HUES48 (cell line): Measurements from ENCODE around the gene KMT2B.
A peak's percentile ranks its signal among the peaks of the same experiment; 100 is the strongest.
"Not testable (repeated sequence)": the region's sequence is repeated elsewhere in the genome, so short reads cannot be mapped to it uniquely, and the experiment has no call there.

Experiments used
- H3K27ac ChIP-seq: one replicate; pipeline ENCODE4 v1.7.0; 2013; ENCODE audit warnings: low read depth, low read length, inconsistent platforms
- H3K27me3 ChIP-seq: 2 replicates; pipeline ENCODE4 v1.6.1; 2013; ENCODE audit warnings: mild to moderate bottlenecking, low read length; ENCODE audit not compliant: control insufficient read depth, insufficient read depth
- H3K36me3 ChIP-seq: 2 replicates; pipeline ENCODE4 v1.6.1; 2013; ENCODE audit warnings: low read length; ENCODE audit not compliant: control insufficient read depth, insufficient read depth
- H3K4me1 ChIP-seq: 2 replicates; pipeline ENCODE4 v1.6.1; 2013; ENCODE audit warnings: mild to moderate bottlenecking, low read length; ENCODE audit not compliant: control insufficient read depth, insufficient read depth
- H3K4me3 ChIP-seq: 2 replicates; pipeline ENCODE4 v1.5.1; 2013; ENCODE audit warnings: mild to moderate bottlenecking, low read depth, low read length
- H3K9ac ChIP-seq: 2 replicates; pipeline ENCODE4 v1.6.1; 2013; ENCODE audit warnings: mild to moderate bottlenecking, low read depth, low read length, moderate library complexity
- H3K9me3 ChIP-seq: 2 replicates; pipeline ENCODE4 v1.6.1; 2013; ENCODE audit warnings: low read length; ENCODE audit not compliant: control insufficient read depth, insufficient read depth

The KMT2B gene

DNA sequence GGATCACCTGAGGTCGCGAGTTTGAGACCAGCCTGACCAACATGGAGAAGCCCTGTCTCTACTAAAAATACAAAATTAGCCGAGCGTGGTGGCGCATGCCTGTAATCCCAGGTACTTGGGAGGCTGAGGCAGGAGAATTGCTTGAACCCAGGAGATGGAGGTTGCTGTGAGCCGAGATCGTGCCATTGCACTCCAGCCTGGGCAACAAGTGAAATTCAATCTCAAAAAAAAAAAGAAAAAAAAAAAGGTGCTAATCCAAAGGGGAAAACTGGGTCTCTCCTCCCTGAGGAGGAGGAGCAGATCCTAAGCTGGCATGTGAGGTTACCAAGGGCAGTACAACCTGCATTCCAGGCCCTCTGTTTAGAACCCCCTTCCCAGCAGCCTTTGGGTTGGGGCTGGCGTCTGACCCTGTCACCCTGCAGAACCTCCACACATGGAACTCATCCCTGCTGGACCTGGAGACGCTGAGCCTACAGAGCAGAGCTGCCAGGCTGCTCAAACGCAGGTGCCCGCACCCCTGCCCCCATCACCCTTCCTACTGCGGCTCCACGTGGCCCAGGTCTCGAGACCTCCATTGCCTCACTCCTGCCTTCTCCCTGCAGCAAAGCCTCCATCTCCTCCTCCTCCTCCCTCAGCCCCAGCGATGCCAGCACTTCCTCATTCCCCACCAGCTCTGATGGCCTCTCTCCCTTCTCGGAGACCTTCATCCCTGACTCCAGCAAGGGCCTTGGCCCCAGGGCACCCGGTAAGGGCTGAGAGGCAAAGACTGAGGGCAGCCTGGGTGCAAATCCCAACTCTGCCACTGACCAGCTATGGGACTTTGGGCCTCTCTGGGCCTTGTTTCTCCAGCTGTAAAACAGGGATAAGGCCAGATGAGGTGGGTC, 46.9 kb downstream of the KMT2B start:
- no peak overlapping the region for H3K9ac ChIP-seq
- peaks cover 41% of the 10 kb centered on the region for H3K36me3 ChIP-seq
- H3K4me1 ChIP-seq, result no peaks in the 10 kb centered on the region; the same call in 1 of the 2 replicates
- H3K27ac ChIP-seq, result no peak overlapping the region
- H3K9me3 ChIP-seq, result no peaks in the 10 kb centered on the region
- no peak overlapping the region for H3K4me3 ChIP-seq
- H3K27me3 ChIP-seq, result no peaks in the 10 kb centered on the region

DNA sequence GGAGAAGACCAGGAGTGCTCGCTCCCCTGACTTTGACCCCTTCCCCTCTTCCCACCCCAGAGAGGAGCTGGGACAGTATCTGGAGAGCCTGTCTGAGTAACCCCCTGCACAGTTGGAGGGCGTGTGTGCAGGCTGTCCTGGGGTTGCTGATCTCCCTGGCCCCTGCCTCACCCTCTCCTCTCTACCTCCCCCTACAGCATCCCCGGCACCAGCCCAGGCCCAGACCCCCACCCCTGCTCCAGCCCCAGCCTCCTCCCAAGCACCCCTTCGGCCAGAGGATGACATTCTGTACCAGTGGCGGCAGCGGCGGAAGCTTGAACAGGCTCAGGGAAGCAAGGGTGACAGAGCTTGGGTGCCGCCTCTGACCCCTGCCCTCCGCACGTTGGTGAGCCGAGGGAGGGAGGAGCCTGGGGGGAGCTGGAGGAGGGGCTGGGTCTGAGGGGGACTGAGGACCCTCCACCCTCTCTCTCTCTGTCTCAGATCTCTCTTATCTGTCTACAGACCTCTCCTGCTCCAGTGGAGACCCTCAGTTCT, 48.8 kb downstream of the KMT2B start:
- Histone ChIP-seq H3K27me3 (no peaks in the 10 kb centered on the region), H3K27ac (no peak overlapping the region), H3K4me3 (no peak overlapping the region), H3K9ac (no peak overlapping the region), H3K36me3 (peaks cover 29% of the 10 kb centered on the region), H3K4me1 (no peaks in the 10 kb centered on the region; the same call in 1 of the 2 replicates), H3K9me3 (no peaks in the 10 kb centered on the region)

DNA sequence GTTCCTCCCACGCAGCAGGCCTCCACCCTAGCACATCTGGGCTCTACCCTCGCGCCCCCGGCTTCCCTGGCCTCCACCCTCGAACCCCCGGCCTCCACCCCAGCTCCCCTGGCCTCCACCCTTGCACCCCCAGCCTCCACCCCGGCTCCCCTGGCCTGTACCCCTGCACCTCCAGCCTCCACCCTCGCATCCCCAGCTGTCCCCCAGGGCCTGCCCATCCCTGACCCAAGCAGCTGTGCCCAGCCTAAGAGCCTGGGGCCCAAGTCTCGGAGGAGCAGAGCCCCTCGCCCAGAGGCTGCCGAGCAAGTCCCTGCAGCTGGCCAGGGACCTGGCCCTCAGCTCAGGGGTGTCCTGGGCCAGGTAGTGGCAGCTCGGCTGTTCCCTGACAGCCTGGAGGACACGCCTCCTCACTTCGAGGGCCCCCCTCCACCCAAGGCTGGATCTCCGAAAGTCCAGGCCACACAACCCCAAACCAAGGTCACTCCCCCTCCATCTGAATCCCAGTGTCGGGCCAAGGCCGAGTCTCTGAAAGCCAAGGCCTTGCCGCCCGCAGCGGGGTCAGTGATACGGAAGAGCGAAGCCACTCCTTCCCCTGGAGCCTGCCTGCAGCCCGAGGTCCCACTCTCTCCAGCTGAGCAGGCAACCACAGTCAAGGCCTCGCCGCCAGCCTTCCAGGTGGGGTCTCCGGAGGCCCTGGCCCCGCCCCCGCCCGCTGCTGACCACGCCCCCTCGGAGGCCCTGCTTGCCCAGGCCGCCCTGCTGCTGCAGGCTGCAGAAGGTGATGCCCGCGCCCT, 49.7 kb downstream of the KMT2B start:
- Histone ChIP-seq H3K9me3 (no peaks in the 10 kb centered on the region), H3K9ac (no peak overlapping the region), H3K27ac (no peak overlapping the region), H3K27me3 (no peaks in the 10 kb centered on the region), H3K4me1 (no peaks in the 10 kb centered on the region; the same call in 1 of the 2 replicates), H3K4me3 (no peak overlapping the region), H3K36me3 (peaks cover 20% of the 10 kb centered on the region)

DNA sequence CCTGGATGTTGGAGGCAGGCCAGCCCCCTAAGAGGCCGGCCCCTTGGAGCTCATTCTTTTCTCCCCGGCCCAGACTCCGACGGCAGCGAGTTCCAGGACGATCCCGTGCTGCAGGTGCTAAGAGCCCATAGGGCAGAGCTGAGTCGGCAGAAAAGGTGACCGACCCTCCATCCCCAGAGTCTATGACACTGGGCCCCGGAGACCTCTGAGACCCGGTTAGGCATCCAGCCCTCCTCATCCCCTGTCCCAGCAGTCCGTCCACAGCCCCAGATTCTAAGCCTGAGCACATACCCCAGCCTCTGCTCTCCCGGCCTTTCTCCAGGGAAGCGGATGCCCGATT, 50.2 kb downstream of the KMT2B start:
- Histone ChIP-seq H3K4me3 (no peak overlapping the region), H3K36me3 (peaks cover 19% of the 10 kb centered on the region), H3K4me1 (no peaks in the 10 kb centered on the region; the same call in 1 of the 2 replicates), H3K27ac (no peak overlapping the region), H3K9me3 (no peaks in the 10 kb centered on the region), H3K27me3 (no peaks in the 10 kb centered on the region), H3K9ac (no peak overlapping the region)

DNA sequence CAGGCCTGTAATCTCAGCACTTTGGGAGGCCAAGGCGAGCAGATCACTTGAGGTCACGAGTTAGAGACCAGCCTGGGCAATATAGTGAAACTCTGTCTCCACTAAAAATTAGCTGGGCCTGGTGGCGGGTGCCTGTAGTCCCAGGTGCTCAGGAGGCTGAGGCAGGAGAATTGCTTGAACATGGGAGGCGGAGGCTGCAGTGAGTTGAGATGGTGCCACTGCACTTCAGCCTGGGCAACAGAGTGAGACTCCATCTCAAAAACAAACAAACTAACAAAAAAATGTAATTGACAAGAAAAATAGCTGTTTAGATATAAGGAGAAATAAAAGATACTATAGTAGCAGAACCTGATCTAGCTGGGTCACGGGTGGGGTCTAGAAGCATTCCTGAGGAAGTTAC, 54.6 kb downstream of the KMT2B start:
- not testable (repeated sequence) for H3K36me3 ChIP-seq, H3K9me3 ChIP-seq, H3K4me3 ChIP-seq, H3K27me3 ChIP-seq, H3K9ac ChIP-seq, H3K27ac ChIP-seq
- peaks cover 13% of the 10 kb centered on the region for H3K4me1 ChIP-seq

DNA sequence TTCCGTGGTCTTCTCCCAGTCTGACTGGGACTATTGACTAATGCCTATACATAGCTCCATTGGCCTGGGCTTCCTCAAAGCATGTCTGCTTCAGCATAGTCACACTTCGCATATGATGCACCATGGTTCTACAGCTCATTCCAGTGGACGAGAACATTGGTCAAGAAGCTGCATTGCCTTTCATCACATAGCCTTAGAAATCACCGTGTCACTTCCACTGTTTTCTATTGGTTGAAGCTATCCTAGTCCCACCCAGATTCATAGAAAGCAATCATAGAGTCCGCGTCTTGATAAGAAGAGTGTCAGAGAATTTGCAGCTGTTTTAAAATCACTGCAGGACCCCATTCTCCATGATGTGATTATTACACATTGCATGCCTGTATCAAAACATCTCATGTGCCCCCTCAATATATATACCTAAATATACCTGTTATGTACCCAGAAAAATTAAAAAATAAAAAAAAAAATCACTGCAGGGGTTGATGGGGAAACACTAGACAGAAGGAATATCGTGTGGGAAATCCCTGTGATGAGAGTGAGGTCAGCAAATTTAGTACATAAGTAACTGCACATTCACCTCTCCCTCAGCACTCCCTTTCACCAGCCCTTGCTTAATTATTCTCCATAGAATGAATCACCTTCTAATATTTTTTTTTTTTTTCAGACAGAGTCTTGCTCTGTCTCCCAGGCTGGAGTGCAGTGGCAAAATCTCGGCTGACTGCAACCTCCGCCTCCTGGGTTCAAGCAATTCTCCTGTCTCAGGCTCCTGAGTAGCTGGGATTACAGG, 55.4 kb downstream of the KMT2B start:
- H3K9me3 ChIP-seq, result no peaks in the 10 kb centered on the region
- no peak overlapping the region for H3K4me3 ChIP-seq
- peaks cover 5% of the 10 kb centered on the region; the same call in 1 of the 2 replicates for H3K36me3 ChIP-seq
- H3K9ac ChIP-seq, result no peak overlapping the region
- H3K4me1 ChIP-seq, result peaks cover 17% of the 10 kb centered on the region
- no peak overlapping the region for H3K27ac ChIP-seq
- peaks cover 9% of the 10 kb centered on the region for H3K27me3 ChIP-seq

DNA sequence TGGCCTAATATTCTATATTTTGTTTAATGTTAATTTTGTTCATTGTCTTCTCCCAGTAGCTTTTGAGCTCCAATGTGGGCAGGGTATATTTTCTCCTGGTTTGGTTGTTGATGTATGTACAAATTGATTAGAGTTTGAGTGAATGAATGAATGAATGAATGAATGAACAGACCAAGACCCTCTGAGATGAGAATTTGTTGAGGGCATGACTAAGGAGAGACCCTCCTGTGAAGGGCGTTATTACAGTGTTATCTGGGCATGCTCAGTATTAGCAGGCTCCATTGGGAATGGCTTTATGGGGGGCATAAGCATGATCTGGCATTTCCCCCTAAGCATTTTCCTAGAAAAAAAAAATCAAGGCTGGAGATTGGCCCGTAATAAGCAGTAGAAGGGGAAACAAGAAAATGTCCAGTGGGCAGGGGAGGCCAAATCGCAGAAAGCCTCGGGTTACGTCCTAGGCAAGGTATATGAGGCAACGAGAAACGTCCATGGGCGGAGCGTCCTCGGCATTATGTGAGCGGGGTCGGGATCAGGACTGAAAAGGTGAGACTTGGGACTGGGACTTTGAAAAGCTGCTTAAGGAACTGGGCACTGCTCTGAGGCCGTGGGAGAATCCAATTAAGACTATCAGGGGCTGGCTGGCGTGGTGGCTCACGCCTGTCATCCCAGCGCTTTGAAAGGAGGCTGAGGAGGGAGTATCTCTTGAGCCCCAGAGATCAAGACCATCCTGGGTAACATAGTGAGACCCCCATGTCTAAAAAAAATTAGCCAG, 56.7 kb downstream of the KMT2B start:
- Histone ChIP-seq H3K4me3 (no peak overlapping the region), H3K27ac (no peak overlapping the region), H3K4me1 (peaks cover 17% of the 10 kb centered on the region), H3K9ac (no peak overlapping the region), H3K36me3 (no peaks in the 10 kb centered on the region), H3K27me3 (peaks cover 9% of the 10 kb centered on the region), H3K9me3 (no peaks in the 10 kb centered on the region)

DNA sequence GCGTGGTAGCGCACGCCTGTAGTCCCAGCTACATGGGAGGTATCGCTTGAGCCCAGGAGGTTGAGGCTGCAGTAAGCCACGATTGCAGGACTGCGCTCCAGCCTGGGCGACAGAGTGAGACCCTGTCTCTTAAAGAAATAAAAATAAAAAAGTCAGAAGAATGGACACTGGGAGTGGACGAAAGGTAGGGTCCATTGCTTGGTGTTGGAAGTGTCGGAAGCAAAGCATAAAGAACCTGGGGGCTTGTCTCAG, 57.2 kb downstream of the KMT2B start:
- H3K27me3 ChIP-seq, result peaks cover 9% of the 10 kb centered on the region
- H3K9ac ChIP-seq, result no peak overlapping the region
- no peaks in the 10 kb centered on the region for H3K9me3 ChIP-seq
- peaks cover 17% of the 10 kb centered on the region for H3K4me1 ChIP-seq
- H3K27ac ChIP-seq, result no peak overlapping the region
- peak overlapping the region; percentile 81; the same call in 1 of the 2 replicates for H3K4me3 ChIP-seq
- H3K36me3 ChIP-seq, result no peaks in the 10 kb centered on the region

DNA sequence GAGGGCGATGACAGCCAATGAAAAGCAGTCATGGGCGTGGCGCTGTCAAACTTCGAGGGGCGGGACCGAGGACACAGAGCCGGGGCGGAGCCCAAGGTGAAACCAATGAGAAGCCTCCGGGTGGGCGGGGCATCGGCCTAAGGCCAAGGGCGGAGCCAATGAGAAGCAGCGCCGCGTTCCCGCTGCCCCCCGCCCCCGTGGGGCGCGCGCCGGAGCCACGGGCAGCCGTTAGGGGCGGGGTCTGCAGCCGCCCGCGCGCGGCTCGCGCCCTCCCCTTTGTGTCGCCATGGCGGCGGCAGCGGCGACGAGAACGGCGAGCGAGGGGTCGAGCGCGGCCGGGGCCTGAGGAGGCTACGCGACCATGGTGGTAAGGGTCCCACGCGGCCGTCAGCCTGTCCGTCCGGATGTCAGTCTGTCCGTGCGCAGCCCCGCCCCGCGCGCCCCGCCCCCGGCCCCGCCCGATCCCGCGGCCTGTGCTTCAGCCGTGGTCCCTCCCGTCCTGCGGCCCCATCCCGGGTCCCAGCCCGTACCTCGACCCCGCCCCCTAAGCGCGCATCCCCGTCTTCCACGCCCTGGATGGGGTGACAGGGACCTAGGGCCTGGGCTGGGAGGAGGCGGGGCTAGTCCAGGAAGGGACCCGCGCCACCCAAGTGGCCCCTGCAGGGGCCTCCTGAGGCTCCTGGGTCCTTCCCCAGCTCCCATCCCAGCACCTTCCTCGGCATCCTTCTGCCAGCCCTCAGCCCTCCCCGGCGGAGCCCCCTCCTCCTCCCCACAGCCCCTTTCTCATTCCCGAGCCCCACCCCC, 57.7 kb downstream of the KMT2B start, which contains the start of gene ARHGAP33:
Gene ARHGAP33, plus strand, starts transcription at position 267 of the 804 bp plus-strand sequence. Its CDS starts 95 bp downstream, at position 362.
- no peaks in the 10 kb centered on the region for H3K9me3 ChIP-seq
- H3K9ac ChIP-seq, result no peak within 1 kb of the TSS
- peak within 1 kb of the TSS; percentile 81 for H3K4me3 ChIP-seq
- peaks cover 9% of the 10 kb centered on the region for H3K27me3 ChIP-seq
- peaks cover 17% of the 10 kb centered on the region for H3K4me1 ChIP-seq
- H3K36me3 ChIP-seq, result no peaks in the 10 kb centered on the region
- no peak within 1 kb of the TSS for H3K27ac ChIP-seq
